ENCODE results near the gene RSRP1. TPM values are rescaled to one million over a fixed set of nuclear protein-coding genes. Genes with fewer than 3 reads are reported as not detected.
A peak's percentile ranks its signal among the peaks of the same experiment; 100 is the strongest.

Gene RSRP1
- total and polyA plus RNA-seq, 2 of the 8 experiments (the other 6 are each of a cell fraction or from before 2014, with no cell fraction given), result 32.9 to 59.4 TPM

- peak within 1 kb of the TSS; percentile 39 for H4K91ac ChIP-seq (replicated peaks; ENCODE audit: insufficient read length, low read length)
- POLR2A ChIA-PET (ENCODE audit: partially characterized antibody), result interaction anchor here (0.6 to 2.9 kb wide), 25 partner anchors 8 to 690 kb away, joined by 3 to 66 read pairs (median 4); partner anchors contain the start of genes MACO1 and RSRP1
- no peak within 1 kb of the TSS for H2BK120ac ChIP-seq (replicated peaks; ENCODE audit: low read depth, low read length)
- no peak within 1 kb of the TSS for H3K4ac ChIP-seq (replicated peaks; ENCODE audit: insufficient read length, low read depth, low read length)
- peaks cover 7 to 25% (median 15%) of the 10 kb centered on the region in 4 experiments for H3K36me3 ChIP-seq (ENCODE audit: control insufficient read depth in 2 of 4, insufficient read depth in 4 of 4, low read length in 3 of 4)
- FAIRE-seq (peak; percentile 70), DNase-seq (ENCODE audit: low read depth in 1 of 2, low spot score in 2 of 2) (peak; percentile 78 to 93)
- H3K14ac ChIP-seq (ENCODE audit: insufficient read length), result no peak within 1 kb of the TSS
- peak within 1 kb of the TSS; percentile 94 for H4K8ac ChIP-seq (ENCODE audit: extremely low read depth, insufficient read depth, low read length)
- CTCF ChIA-PET (ENCODE audit: partially characterized antibody), result interaction anchor here (0.7 to 1.8 kb wide), 6 partner anchors 8 to 285 kb away, joined by 3 to 4 read pairs (median 3); no protein-coding TSS in a partner anchor
- H3K9me3 ChIP-seq (ENCODE audit: insufficient read depth in 2 of 2, low read depth in 1 of 2, low read length in 1 of 2), result no peaks in the 10 kb centered on the region
- H3K4me2 ChIP-seq (ENCODE audit: insufficient read depth in 1 of 2, low read depth in 2 of 2, low read length in 2 of 2), result peak within 1 kb of the TSS; percentile 65 to 96
- H2BK15ac ChIP-seq (ENCODE audit: low read length), result peak within 1 kb of the TSS; percentile 72; the same call in 1 of the 2 replicates
- H3K27me3 ChIP-seq (replicated peaks in 1 of 4; ENCODE audit: control insufficient read depth in 3 of 4, extremely low read depth in 1 of 4, insufficient read depth in 3 of 4, low read length in 3 of 4), result no peaks in the 10 kb centered on the region
- H2BK5ac ChIP-seq (ENCODE audit: low read depth, low read length), result peak within 1 kb of the TSS; percentile 75
- no peak within 1 kb of the TSS for H2BK20ac ChIP-seq (ENCODE audit: low read length)
- no peak within 1 kb of the TSS for H3K56ac ChIP-seq (replicated peaks; ENCODE audit: insufficient read length, low read depth, low read length)
- H4K5ac ChIP-seq (ENCODE audit: insufficient read length, low read depth, low read length), result peak within 1 kb of the TSS; percentile 65
- H3K23ac ChIP-seq (ENCODE audit: insufficient read length), result no peak within 1 kb of the TSS
- H3K79me1 ChIP-seq (ENCODE audit: low read depth, low read length), result peaks cover 3% of the 10 kb centered on the region
- peak within 1 kb of the TSS; percentile 72 for H3K18ac ChIP-seq (ENCODE audit: extremely low read depth, low read length)
- H4K20me1 ChIP-seq (replicated peaks in 1 of 2; ENCODE audit: control insufficient read depth in 1 of 2, insufficient read depth in 2 of 2, low read length in 2 of 2), result peaks cover 2% of the 10 kb centered on the region in 2 experiments
- H2AFZ ChIP-seq (ENCODE audit: low read length), result no peak within 1 kb of the TSS
- WGBS, 2 experiments (ENCODE audit: extremely low coverage in 1 of 2, insufficient coverage in 1 of 2, insufficient read length in 1 of 2, insufficient replicate concordance in 2 of 2, low coverage in 1 of 2, low lambda C conversion rate in 2 of 2, missing lambda C conversion rate in 1 of 2), result 2% methylated on average over 54 of the region's 54 CpGs; no CpG with 5 or more reads in 1 of the 2 experiments
- H3K79me2 ChIP-seq (ENCODE audit: control insufficient read depth in 1 of 2, insufficient read depth in 2 of 2, low read length in 2 of 2), result peaks cover 0 to 26% of the 10 kb centered on the region in 2 experiments; a peak in 2 of 4 replicates
- H3K23me2 ChIP-seq (ENCODE audit: low read depth, low read length), result peaks cover 4% of the 10 kb centered on the region
- H2BK12ac ChIP-seq (ENCODE audit: low read depth, low read length), result no peak within 1 kb of the TSS; the same call in 1 of the 2 replicates
- peak within 1 kb of the TSS; percentile 61 to 100 (median 90) for H3K4me3 ChIP-seq (ENCODE audit: extremely low read depth in 1 of 4, insufficient read depth in 2 of 4, low read depth in 3 of 4, low read length in 4 of 4)
- H3K4me1 ChIP-seq (replicated peaks in 1 of 4; ENCODE audit: control insufficient read depth in 3 of 4, insufficient read depth in 4 of 4, low read length in 3 of 4), result peaks cover 0 to 5% (median 3%) of the 10 kb centered on the region in 4 experiments; a peak in 5 of 7 replicates
- H3K9ac ChIP-seq (replicated peaks in 1 of 4; ENCODE audit: extremely low read depth in 1 of 4, low read depth in 3 of 4, low read length in 3 of 4), result peak within 1 kb of the TSS; percentile 71 to 92 (median 88)
- H3K27ac ChIP-seq (ENCODE audit: low read depth, low read length), result peak within 1 kb of the TSS; percentile 94
- H2AK5ac ChIP-seq (ENCODE audit: low read depth, low read length), result no peak within 1 kb of the TSS
- TF ChIP-seq NRF1 (IDR thresholded peaks at IDR 0.05; ENCODE audit: low read depth, low read length) (peak; percentile 42), BCL11A (IDR thresholded peaks at IDR 0.05; ENCODE audit: low read depth in 2 of 2, low read length in 2 of 2) (no peak), POLR2A (IDR thresholded peaks at IDR 0.05; ENCODE audit: control extremely low read depth in 1 of 2, low read depth in 2 of 2, low read length in 2 of 2) (peak; percentile 75 to 96), SP1 (IDR thresholded peaks at IDR 0.05; ENCODE audit: low read depth, low read length) (no peak), HDAC6 (IDR thresholded peaks at IDR 0.05; ENCODE audit: low read depth, low read length) (no peak), RAD21 (IDR thresholded peaks at IDR 0.05 in 1 of 2, conservative IDR thresholded peaks at IDR 0.05 in 1 of 2; ENCODE audit: low read depth in 2 of 2, low read length in 2 of 2) (no peak), SAP30 (IDR thresholded peaks at IDR 0.05; ENCODE audit: insufficient read depth, insufficient replicate concordance, low read length) (peak; percentile 52), SIRT6 (IDR thresholded peaks at IDR 0.05; ENCODE audit: low read length) (no peak), ZNF274 (IDR thresholded peaks at IDR 0.05; ENCODE audit: borderline replicate concordance, extremely low read depth, low read length) (no peak), TAF7 (optimal IDR thresholded peaks at IDR 0.05; ENCODE audit: borderline replicate concordance, low read depth, low read length) (peak; percentile 61), SRF (IDR thresholded peaks at IDR 0.05; ENCODE audit: low read depth, low read length) (0 out of 2 replicates have a peak, but pooled peaks have one; percentile 11)
Measured at GRCh38 chr1:25232027-25232865, 15.0 kb downstream of the RSRP1 start, which contains the start of gene SYF2. Gene SYF2, minus strand, starts transcription at chr1:25232502. Its CDS starts 35 bp downstream, at chr1:25232467.
